GM23248 (cell line): ENCODE results near the gene BTAF1.

Experiments
- EZH2 ChIP-seq: fragments of 200-600 bp; sonication (generic); IDR thresholded peaks from 2 replicates; pipeline ENCODE4 v1.6.1; 2018; ENCODE audit warnings: antibody characterized with exemption, mild to moderate bottlenecking; ENCODE audit not compliant: insufficient read depth, poor library complexity, severe bottlenecking
- EZH2phosphoT487 ChIP-seq: fragments of 200-600 bp; sonication (generic); IDR thresholded peaks from 2 replicates; pipeline ENCODE4 v1.6.1; 2018; ENCODE audit warnings: antibody characterized with exemption, moderate library complexity, mild to moderate bottlenecking, low read depth; ENCODE audit not compliant: insufficient read depth

DNA sequence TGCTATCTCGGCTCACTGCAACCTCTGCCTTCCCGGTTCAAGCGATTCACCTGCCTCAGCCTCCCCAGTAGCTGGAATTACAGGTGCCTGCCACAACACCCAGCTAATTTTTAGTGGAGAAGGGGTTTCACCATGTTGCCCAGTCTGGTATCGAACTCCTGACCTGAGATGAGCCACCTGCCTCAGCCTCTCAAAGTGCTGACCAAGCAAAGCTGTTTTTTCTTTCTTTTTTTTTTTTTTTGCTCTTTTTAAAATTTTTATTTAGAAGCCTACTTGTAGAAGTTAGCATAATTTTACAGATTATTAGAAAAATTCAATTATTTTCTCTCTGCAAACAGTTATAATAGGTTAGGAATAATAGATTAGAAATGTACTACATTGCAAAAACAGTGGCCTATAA, 13.1 kb upstream of the BTAF1 start:
- no peak for TF ChIP-seq EZH2
- TF ChIP-seq EZH2phosphoT487, result no peak
